ENCODE measurements around the gene SVIL.

SVIL gene

DNA sequence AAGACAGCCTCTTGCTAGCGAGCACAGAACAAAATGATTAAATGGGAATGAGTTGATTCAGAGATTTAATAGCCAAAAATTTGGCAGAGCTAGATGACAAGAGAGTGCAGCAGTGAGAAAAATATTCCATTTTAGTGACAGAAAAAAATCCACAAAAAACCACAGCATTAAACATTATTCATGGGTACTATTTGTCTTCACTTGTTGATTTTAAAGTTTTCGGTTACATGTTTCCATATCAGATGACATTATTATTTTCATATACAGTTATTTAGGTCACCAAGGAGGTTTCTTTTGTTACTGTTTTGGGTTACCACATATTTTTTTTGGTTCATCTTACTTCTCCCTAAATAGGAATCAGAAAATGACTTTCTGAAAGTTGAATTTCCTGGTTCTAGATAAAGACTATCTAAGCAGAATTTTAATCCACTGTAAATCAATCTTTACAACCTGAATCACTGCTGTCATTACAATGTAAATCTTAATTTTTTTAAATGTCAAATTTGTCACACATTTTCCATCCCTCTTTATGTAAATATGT lies 87.9 kb downstream of the SVIL start:
- TF ChIP-seq, protein P1, sequence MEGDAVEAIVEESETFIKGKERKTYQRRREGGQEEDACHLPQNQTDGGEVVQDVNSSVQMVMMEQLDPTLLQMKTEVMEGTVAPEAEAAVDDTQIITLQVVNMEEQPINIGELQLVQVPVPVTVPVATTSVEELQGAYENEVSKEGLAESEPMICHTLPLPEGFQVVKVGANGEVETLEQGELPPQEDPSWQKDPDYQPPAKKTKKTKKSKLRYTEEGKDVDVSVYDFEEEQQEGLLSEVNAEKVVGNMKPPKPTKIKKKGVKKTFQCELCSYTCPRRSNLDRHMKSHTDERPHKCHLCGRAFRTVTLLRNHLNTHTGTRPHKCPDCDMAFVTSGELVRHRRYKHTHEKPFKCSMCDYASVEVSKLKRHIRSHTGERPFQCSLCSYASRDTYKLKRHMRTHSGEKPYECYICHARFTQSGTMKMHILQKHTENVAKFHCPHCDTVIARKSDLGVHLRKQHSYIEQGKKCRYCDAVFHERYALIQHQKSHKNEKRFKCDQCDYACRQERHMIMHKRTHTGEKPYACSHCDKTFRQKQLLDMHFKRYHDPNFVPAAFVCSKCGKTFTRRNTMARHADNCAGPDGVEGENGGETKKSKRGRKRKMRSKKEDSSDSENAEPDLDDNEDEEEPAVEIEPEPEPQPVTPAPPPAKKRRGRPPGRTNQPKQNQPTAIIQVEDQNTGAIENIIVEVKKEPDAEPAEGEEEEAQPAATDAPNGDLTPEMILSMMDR (IDR thresholded peaks at IDR 0.05; ENCODE audit: low read length, missing control alignments) = no peak
- DNase-seq (ENCODE audit: low read depth) = no peak
- H3K4me3 ChIP-seq (replicated peaks; ENCODE audit: low read depth, low read length) = no peak overlapping the region

DNA sequence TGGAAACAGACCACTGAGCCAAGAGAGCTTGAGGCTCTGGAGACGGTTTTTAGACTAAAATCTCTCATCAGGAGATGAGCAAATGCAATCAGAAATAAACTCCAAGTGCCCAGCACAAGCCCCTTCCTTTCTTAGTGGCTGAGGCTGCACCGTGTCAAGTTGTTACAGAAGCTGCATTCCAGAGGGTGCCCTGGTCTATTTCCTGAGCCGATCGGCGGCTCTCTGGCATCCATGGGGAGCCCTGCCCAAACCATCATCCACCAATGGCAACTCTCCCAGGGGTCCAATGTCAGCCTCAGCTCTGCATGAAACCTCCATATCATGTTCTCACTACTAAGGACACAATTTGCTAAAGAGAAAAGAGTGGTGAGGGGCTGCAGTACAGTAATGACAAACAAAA lies 89.6 kb downstream of the SVIL start:
- TF ChIP-seq, protein P1 (IDR thresholded peaks at IDR 0.05; ENCODE audit: low read length, missing control alignments) = no peak
- H3K4me3 ChIP-seq (replicated peaks; ENCODE audit: low read depth, low read length) = no peak overlapping the region
- no peak for DNase-seq (ENCODE audit: low read depth)

DNA sequence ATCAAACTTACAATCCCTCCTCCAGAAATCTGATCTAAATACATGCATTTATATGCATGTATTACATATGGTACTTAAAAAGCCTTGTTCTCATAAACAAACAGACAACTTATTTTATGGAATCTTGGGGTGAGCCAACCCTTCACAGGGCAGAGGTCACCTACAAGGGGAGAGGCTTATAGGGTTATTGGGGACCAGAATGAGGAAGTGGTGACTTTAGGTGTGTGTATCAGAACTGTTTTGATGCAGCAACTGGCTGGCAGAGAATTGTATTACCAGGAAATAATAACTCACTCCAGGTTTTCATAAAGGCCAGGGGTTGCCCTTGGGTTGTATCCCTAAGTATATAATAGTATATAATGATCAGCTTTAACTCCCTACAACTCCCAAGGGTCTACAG lies 91.1 kb downstream of the SVIL start:
- H3K4me3 ChIP-seq (replicated peaks; ENCODE audit: low read depth, low read length) = no peak overlapping the region
- TF ChIP-seq, protein P1 (IDR thresholded peaks at IDR 0.05; ENCODE audit: low read length, missing control alignments) = no peak
- DNase-seq (ENCODE audit: low read depth) = no peak

DNA sequence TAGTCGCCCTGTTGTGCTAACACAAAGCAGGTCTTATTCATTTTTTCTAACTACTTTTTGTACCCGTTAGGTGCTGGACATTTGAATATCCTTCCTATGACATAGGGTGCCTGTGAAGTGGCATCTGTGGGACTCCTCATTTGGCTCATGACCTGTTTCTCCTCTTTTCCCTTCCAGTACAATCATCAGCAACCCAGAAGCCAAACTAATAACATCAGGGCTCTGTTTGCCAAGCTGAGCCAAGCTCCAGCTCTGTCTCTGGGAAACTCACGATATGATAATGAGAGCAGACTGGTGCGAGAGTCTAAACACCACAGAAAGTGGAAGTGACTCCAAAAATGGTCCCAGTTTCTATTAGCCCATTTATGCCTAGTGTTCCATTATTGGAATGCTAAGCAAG lies 92.0 kb downstream of the SVIL start:
- no peak overlapping the region for H3K4me3 ChIP-seq (replicated peaks; ENCODE audit: low read depth, low read length)
- TF ChIP-seq, protein P1 (IDR thresholded peaks at IDR 0.05; ENCODE audit: low read length, missing control alignments) = no peak
- no peak for DNase-seq (ENCODE audit: low read depth)

DNA sequence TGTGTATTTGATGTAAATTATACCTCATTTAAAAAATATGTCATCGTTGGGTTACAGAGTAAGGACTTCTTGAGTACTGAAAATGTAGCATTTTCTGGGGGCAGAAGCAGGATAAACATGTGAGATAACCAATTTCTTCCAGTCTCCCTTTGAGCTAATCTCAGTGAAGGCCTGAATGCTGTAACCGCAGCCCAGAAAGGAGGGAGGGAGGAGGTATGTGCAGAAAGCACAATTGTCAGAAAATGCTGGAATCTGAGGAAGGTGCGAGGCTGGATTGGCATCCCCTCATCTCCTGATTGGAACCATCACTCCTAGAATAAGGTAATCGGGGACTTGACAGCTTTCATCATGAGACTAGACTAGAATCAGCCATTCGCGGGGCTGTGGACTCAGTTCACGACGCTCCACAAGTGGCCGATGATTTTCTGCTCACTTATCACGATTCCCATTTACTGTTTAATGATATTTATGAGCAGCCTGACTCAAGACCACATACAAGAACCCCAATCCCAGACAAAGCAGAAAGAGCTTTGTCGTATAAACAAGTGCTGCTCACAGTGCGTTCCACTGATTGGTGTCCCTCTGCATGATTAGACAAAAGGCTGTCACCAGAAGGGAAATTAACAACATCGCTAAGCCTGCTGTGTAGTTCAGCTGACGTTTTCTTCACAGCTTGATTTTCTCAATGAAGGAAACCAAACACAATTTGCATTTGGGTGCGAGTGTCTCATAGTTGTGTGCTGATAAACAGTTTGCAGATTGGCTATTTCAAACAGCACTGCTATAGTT lies 93.2 kb downstream of the SVIL start:
- H3K4me3 ChIP-seq (replicated peaks; ENCODE audit: low read depth, low read length) = no peak overlapping the region
- TF ChIP-seq, protein P1 (IDR thresholded peaks at IDR 0.05; ENCODE audit: low read length, missing control alignments) = no peak
- DNase-seq (ENCODE audit: low read depth) = no peak

DNA sequence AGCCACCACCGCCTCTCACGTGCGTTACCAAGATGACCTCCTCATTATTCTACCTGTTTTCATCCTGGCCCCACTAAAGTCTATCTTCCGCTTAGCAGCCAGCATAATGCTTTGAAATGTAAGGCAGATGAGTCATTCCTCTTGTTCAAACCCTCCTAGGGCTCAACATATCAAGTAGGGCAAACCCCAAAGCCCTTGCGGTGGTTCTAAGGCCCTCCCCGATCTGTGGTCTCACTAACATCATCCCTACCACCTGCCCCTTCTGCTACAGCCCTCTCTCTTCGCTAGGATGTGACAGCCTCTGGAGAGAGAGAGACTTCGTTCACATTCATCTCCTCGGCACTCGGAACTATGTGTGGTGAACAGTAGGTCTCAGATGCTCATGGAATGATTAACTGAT lies 94.8 kb downstream of the SVIL start:
- H3K4me3 ChIP-seq (replicated peaks; ENCODE audit: low read depth, low read length) = no peak overlapping the region
- TF ChIP-seq, protein P1 (IDR thresholded peaks at IDR 0.05; ENCODE audit: low read length, missing control alignments) = no peak
- no peak for DNase-seq (ENCODE audit: low read depth)

DNA sequence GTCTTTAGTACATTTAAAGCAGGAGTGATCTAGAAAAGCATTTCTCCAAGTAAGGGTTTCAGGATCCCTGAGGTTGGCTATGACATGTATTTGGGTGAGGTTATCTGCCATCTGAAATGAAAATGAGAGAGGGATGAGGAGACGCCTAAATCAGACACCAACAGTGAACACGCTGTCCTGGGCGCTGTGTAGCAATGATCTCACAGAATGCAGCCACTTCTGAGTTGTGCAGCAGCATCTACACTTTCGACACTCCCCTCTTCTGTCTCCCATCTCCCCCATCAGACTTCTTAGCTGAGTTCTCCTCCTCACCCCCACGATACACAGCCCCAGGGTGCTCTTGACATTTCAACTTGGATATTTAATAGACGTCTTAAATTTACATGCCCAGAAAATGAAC lies 95.4 kb downstream of the SVIL start:
- TF ChIP-seq, protein P1 (IDR thresholded peaks at IDR 0.05; ENCODE audit: low read length, missing control alignments) = no peak
- DNase-seq (ENCODE audit: low read depth) = no peak
- no peak overlapping the region for H3K4me3 ChIP-seq (replicated peaks; ENCODE audit: low read depth, low read length)

Measured in fibroblast of pulmonary artery (primary cell).